ENCODE results near the gene DYNC2I2.

GRCh38 chr9:128614728-128615127, 41.9 kb downstream of the DYNC2I2 start:
- TF ChIP-seq REST (IDR thresholded peaks at IDR 0.05; ENCODE audit: low read depth, low read length) (no peak), ZBED1 (IDR thresholded peaks at IDR 0.05; ENCODE audit: borderline replicate concordance) (no peak), POLR2A (IDR thresholded peaks at IDR 0.05; ENCODE audit: low read depth, low read length) (no peak), YY1 (IDR thresholded peaks at IDR 0.05; ENCODE audit: low read depth, low read length) (no peak)

Measured in GM12878 (cell line).